Pons (tissue), 1 donor: ENCODE results near the gene FANCM.

Experiments used
- DNase-seq: peaks from one replicate; pipeline ENCODE4 v3.0.0-alpha.2; 2016; ENCODE audit warnings: low spot score

Gene FANCM, protein sequence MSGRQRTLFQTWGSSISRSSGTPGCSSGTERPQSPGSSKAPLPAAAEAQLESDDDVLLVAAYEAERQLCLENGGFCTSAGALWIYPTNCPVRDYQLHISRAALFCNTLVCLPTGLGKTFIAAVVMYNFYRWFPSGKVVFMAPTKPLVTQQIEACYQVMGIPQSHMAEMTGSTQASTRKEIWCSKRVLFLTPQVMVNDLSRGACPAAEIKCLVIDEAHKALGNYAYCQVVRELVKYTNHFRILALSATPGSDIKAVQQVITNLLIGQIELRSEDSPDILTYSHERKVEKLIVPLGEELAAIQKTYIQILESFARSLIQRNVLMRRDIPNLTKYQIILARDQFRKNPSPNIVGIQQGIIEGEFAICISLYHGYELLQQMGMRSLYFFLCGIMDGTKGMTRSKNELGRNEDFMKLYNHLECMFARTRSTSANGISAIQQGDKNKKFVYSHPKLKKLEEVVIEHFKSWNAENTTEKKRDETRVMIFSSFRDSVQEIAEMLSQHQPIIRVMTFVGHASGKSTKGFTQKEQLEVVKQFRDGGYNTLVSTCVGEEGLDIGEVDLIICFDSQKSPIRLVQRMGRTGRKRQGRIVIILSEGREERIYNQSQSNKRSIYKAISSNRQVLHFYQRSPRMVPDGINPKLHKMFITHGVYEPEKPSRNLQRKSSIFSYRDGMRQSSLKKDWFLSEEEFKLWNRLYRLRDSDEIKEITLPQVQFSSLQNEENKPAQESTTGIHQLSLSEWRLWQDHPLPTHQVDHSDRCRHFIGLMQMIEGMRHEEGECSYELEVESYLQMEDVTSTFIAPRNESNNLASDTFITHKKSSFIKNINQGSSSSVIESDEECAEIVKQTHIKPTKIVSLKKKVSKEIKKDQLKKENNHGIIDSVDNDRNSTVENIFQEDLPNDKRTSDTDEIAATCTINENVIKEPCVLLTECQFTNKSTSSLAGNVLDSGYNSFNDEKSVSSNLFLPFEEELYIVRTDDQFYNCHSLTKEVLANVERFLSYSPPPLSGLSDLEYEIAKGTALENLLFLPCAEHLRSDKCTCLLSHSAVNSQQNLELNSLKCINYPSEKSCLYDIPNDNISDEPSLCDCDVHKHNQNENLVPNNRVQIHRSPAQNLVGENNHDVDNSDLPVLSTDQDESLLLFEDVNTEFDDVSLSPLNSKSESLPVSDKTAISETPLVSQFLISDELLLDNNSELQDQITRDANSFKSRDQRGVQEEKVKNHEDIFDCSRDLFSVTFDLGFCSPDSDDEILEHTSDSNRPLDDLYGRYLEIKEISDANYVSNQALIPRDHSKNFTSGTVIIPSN (N-terminal part only)

DNA sequence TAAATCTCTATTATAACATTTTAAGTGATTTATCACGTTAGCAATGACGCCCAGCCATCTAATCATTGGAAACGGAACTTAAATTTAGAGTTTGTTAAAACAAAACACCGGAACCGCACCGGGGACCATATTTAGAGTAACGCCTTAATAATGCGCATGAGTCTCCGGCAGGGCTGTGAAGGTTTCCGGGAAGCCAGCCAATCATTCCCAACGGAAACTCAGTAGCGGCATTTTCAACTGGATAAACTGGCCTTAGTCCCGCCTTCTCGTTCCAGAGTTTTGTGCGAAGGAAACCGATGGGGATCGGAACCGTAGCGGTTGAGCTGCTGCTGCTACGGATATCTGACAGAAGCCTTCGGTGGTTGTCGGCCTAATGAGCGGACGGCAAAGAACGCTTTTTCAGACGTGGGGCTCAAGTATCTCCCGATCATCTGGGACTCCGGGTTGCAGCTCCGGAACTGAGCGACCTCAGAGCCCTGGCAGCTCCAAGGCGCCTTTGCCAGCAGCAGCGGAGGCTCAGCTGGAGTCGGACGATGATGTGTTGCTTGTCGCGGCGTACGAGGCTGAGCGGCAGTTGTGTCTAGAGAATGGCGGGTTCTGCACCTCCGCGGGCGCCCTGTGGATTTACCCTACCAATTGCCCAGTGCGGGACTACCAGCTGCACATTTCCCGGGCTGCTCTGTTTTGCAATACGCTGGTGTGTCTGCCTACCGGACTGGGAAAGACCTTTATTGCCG lies at the start of gene FANCM:
Gene FANCM (plus strand): TSS at position 272 of the 737 bp plus-strand sequence. CDS start 102 bp downstream, at position 374.
- peak; percentile 97 for DNase-seq

DNA sequence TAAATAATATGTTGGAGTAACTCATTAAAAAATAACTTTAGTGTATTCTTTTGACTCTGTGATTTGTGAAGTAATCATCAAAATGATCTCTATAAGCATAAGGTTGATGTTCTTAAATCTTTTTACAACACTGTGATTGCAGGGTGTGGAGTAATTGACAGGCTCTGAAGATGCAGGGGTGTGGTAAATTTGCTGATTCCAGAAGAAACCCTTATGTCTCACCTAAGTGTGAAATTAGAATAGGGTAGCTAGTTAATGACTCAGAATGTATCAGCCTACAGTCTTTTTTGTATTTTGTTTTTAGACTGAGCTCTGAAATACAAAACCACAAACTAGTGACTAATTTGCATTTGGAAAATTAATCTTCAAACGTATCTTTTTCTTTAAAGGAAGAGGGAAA lies 45.9 kb upstream of the FANCM start:
- DNase-seq: no peak

DNA sequence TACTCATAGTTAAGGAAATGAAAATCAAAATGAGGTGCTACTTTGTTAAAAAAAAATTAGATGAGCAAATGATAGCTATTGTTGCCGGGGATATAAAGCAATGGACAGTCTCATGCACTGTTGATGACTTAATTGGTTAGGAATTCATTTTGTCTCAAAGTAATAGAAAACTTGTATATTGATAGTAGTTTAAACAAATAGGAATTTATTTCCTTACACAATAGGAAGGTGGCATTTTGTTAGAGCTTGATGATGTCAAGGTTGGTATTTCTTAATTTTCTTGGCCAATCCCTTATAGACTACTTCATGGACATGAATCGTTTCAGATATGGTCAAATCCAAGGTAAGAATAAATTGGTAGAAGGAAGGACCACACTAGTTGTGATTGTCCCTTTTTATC lies 44.0 kb upstream of the FANCM start:
- no peak for DNase-seq

DNA sequence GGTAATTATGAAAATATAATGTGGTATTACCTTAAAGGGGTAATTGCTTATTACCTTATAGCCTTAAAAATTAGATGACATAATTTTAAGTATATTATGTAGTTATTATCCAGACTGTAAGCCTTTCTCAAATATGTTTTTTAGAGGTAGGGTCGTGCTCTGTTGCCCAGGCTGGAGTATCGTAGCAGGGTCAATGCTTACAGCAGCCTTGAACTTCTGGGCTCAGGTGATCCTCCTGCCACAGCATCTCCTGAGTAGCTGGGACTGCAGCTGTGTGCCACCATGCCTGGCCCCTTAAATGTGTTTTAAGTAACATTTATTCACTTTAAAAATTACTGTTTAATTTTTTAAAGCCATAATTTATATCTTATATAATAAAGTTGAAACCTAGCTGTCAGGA lies 41.5 kb upstream of the FANCM start:
- no peak for DNase-seq

DNA sequence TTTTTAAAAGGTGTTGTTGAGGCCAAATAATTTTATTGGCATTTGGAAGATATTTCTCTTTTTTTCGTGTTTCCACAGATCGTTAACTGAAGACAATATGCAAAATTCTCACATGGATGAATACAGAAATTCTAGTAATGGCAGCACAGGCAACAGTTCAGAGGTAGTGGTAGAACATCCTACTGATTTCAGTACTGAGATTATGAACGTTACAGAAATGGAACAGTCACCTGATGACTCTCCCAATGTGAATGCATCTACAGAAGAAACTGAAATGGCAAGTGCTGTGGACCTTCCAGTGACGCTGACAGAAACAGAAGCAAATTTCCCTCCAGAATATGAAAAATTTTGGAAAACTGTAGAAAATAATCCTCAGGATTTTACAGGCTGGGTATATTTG lies 40.6 kb upstream of the FANCM start:
- no peak for DNase-seq

DNA sequence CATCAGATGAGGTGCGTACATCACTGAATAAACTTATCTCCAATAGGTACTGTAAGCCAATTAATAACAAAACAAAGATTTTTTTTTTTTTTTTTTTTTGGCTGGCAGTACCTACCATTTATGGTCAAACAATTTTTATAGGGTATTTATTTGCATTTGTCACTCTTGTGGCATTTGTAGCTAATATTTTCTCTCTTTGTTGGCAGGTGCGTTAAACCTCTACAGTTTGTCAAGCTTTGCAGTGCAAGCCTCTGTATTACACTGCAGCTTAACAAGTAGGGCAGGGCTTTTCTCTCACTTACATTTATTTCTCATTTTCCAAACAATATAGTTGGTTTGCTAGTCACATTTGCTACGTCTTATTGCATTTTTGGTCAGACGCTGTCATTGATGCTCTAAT lies 39.5 kb upstream of the FANCM start:
- no peak for DNase-seq

DNA sequence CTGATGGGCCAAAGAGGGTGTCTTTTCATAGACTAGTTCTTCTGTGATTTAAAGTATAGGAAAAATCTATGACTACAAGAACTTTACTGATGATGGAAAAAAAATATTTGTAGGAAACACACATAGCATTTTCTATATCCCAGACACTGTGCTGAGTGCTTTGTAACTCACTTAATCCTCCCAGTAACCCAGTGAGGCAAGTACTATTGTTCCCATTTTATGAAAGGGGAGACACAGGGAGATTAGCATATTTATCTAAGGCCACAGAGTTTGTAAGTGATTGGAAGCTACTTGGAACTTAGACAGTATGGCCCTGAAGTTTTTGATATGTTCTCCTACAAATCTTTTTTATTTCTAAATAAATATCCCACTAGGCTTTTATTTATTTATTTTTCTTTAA lies 31.9 kb upstream of the FANCM start:
- DNase-seq: no peak

DNA sequence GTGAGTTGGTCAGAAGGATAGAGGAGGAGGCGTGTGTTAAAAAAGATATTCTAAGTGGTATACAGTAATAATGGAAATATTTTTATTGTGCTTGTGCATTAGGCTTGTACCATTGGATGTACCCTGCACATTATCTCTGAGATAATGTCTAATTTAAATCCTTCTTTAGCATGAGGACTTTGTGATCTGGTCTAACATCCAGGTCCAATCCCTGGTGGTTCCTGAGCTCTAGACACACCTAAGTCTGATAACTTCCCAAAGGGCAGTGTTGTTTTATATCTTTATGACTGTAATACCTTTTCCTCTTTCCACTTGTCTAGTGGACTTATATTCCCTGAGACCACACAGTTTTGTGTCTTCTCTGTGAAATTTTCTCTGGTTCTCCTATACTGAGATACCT lies 31.2 kb upstream of the FANCM start:
- DNase-seq: no peak

DNA sequence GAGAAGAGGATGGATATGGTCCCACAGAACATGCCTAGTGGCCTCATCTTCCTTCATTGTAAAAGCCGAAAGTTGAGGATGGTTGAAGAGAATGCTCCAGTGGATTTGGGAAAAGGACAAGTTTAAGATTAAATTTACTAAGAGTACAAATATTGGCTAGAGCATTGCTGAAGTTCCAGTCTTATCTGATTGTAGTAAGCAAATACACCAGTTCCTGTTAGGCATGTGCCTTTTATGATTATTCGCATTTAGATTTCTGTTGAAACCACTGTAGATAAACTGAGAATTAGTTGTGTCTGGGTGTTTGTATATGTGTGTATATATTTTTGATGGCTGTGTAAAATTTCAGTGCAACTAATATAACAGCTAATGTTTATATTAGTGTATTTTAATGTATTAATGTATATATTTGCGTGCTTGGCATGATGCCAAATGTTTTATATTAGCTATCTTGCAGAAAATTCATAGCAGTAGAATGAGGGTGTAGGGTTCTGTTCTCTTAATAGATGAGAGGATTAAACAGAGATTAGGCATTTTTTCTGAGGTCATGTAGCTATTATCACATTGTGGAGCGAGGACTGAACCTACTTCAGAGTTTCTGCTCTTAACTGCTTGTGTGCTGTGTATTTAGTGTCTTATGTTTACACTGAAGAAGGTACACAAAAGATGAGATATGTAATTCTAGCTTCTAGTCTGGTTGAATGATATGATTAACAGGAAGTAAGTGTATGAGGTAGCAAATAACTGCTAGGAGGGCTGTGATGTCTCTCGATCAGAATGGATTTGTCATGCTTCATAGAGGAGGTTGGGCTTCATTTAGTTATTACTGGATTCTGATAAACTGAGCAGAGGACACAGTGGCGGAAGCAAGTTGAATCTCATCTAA lies 22.6 kb upstream of the FANCM start:
- no peak for DNase-seq

DNA sequence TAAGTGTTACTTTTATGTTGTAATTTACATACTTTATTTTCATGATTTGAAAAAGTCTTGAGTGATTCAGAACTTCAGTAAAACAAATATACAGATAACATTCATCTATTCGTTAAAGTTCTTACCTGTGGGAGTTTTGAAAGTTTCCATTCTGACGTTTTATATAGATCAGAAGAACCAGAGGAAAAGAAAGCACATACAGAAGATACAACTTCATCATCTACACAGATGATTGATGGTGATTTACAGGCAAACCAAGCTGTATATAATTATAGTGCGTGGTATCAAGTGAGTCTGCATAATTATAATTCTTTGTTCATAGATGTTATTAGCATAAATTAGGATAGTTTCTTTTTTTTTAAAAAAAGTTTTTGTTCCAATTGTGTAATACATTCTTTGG lies 21.4 kb upstream of the FANCM start:
- no peak for DNase-seq

DNA sequence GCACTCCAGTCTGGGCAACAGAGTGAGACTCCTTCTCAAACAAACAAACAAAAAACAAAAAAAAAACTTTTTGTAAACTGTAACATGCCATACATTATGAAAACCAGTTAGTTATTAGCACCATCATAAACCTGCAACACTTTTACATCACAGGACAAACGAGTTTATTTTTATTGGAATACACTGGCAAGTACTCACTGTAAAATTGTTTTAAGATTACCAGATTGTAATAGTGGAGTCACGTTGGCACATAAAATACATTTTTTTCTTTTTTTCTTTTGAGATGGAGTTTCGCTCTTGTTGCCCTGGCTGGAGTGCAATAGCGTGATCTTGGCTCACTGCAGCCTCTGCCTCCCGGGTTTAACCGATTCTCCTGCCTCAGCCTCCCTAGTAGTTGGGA lies 17.1 kb upstream of the FANCM start:
- DNase-seq: no peak

DNA sequence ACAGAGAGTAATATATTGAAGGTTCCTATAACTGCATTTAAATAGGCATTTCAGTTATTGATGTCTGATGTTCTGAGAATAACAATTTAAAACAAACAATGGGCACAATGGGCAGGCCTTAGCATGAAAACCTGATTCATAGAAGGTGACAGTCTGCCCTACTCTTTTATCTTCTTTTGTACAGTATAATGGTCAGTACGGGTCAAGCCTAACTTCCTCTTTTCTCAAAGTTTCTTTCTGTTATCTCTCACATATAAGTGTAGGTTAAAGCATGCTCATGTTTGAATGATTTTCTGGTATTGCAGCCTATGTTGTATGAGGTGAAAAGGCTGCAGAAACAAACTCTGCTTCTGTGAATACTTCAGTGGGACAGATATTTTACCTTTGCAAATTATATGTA lies 15.6 kb upstream of the FANCM start:
- no peak for DNase-seq

DNA sequence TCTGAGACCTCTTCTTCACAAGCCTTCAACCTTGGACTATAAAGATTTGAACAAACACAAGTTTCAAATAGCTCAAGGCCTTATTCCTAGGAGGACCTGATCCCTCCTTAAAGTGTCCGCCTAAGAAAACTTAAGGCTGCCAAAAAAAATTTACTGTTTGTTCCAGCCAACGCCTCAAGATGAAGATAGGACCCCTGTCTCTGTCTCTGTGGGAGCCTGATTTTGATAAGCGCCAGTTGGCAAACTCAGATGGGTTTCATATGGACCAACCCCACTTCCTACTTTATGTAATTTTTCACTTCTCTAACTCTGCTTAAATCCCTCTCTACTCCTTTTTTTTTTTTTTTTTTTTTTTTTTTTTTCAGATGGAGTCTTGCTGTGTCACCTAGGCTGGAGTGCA lies 12.5 kb upstream of the FANCM start:
- no peak for DNase-seq

DNA sequence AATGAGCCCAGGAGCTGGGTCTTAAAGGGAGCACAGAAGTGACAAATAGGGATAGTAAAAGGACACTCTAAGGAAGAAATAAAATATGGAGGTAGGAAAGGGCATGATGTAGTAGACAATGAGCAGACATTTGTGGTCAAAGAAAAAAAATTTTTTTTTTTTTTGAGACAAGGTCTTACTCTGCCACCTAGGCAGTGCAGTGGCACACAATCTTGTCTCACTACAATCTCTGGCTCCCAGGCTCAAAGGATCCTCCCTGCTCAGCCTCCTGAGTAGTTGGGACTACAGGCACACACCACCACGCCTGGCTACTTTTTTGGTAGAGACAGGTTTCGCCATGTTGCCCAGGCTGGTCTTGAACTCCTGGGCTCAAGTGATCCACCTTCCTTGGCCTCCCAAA lies 10.0 kb upstream of the FANCM start:
- no peak for DNase-seq

DNA sequence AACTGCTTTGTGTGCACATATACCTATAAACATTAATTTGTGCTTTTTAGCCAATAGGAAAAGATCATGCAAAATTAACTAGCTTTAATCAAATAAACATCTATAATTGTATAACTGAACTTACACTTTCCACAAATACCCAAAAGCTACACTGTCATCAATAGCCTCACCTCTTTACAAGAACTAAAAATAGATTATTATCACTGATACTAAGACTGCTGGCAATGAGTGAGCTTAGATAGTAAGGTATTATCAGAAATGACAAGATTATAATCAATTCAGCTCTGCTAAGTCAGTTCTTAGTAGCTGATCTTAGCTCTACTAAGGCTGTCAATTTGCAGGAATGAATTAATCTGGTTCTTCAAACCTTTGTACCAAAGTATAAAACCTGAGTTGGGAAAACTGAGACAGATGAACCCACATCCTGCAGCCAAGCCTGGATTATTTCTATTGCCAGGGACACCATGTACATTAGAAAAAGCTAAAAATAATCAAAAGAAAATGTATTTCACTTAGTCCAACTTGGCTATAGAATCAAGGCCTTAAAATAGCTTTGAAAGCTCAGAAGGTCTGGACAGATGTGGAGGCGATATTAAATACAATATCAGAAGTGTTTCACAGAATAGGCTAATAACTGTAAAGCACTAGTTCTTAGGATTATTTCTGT lies 6.6 kb upstream of the FANCM start:
- DNase-seq: no peak

DNA sequence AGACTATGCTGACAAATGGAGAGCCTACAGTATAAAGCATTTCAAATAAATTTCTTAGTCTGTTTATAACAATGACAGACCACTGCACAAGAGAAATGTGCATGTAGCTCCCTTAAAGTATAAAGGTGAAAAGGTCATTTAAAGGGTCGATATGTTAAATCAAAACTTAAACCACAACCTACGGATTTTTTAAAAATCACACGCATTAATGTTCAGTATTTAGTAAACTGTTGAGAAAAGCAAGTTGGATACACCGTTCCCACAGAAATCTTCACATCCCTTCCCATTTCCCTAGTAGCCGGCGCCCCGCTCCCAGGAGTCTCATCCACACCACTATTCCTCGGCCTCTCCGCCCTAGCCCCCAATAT lies 2.1 kb upstream of the FANCM start:
- DNase-seq: no peak

DNA sequence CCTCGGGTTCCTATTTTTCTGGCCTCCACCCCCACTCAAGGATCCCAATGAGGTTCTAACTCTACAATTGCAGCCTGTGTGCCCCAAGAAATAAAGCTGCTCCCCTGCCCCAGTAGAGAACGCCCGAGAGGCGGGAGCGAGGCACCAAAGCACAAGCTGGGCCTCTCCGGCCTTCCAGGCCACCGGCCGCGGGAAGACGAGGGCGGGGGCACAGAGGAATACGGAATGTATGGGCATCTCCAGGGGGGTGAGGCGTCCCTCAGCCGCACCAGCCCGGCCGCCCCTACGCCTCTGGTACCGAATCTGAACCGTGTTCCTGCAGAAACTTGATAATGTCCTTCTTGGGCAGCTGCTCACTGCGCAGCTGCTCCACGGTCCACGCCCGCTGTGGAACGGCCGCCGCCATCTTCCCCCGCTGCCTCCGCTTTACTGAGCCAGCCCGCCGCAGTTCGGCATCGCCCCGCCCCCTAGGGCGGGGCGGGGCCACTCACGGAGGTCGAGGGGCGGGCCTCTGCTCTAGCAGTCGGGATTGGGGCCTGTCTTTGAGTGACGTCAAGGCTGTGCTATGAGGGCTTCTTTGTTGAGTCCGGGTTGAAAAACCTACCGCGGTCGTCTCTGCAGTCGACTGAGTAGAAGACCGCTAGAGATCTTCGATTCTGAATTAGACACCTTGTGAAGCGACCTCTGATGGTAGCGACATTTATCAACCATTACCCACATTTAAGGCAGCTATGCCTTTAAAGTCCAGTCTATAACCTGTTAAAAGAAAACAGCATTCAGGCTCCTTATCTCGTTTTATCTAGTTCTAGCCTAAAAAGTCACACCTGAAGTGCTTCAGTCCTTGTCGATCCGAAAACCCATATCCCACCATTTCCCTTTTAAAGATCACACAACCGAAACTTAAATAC lies 1.4 kb upstream of the FANCM start, which contains the start of gene FKBP3:
Gene FKBP3 (minus strand): TSS at position 431 of the 908 bp plus-strand sequence. CDS start 25 bp downstream, at position 406.
- DNase-seq: peak; percentile 100

DNA sequence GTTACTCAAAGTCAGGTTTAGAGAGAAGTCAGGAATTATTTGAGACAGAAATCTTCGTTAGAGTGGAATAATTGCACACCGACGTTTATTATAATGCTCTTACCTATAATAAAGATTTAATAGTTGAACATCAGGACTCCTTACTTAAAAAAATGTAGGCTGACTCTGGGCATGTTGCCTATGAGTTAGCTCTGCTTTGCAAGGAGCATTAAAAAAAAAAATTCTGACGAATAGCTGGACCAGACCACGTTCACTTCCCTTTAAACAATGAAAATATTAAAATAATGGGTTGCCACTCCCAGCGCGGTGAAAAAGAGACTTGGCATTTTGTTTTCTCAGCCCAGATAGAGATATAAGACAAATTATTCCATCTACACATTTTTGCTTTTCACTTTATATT lies 574 bp upstream of the FANCM start:
- no peak for DNase-seq

DNA sequence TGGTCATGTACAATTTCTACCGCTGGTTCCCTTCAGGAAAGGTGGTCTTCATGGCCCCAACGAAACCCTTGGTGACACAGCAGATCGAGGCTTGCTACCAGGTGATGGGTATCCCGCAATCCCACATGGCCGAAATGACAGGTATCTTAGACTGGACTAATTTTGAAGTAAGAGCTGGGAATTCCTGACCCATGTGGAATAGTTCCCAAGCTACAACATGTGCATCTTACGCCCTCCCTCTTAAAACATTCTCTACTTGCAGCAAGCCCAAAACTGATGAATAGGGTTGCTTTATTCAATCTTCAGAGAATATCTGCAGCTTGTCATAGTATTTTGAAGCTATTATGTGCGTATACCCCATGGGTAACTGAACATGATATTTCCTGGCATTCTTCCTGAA lies 669 bp downstream of the FANCM start:
- no peak for DNase-seq
